ENCODE measurements around the gene TIA1.

The TIA1 gene

GRCh38 chr2:70261501-70261900 is 13.1 kb upstream of the TIA1 start:
- Histone ChIP-seq H3K4me3 (no peak overlapping the region), H3K27me3 (no peaks in the 10 kb centered on the region), H3K4me2 (peak overlapping the region in 8 of 11 experiments; percentile 9 to 95 (median 55); a peak in 9 of 22 replicates), H3K4me1 (peaks cover 37 to 44% (median 41%) of the 10 kb centered on the region in 10 experiments), H3K9ac (peak overlapping the region in 3 of 11 experiments; percentile 4 to 42 (median 34); a peak in 3 of 22 replicates), H4K20me1 (peaks cover 0 to 9% (median 0%) of the 10 kb centered on the region in 11 experiments; a peak in 3 of 22 replicates), H3K9me3 (replicated peaks in 1 of 11) (peaks cover 0 to 8% (median 7%) of the 10 kb centered on the region in 11 experiments; a peak in 9 of 22 replicates), H3K27ac (no peak overlapping the region), H3K36me3 (peaks cover 38 to 61% (median 49%) of the 10 kb centered on the region in 11 experiments)
- no peak for TF ChIP-seq Cebpa-rat (IDR thresholded peaks at IDR 0.05)

GRCh38 chr2:70258532-70258875 is 10.1 kb upstream of the TIA1 start:
- Histone ChIP-seq H4K20me1 (peaks cover 0 to 9% (median 0%) of the 10 kb centered on the region in 11 experiments; a peak in 3 of 22 replicates), H3K27me3 (no peaks in the 10 kb centered on the region), H3K9ac (peak overlapping the region; percentile 72 to 86 (median 81)), H3K4me2 (peak overlapping the region; percentile 80 to 98 (median 87)), H3K36me3 (peaks cover 8 to 31% (median 22%) of the 10 kb centered on the region in 11 experiments; a peak in 19 of 22 replicates), H3K9me3 (replicated peaks in 1 of 11) (no peaks in the 10 kb centered on the region), H3K4me1 (peaks cover 38 to 45% (median 42%) of the 10 kb centered on the region in 10 experiments), H3K4me3 (peak overlapping the region; percentile 72 to 87 (median 79)), H3K27ac (peak overlapping the region in 10 of 11 experiments; percentile 3 to 86 (median 81); a peak in 18 of 22 replicates)
- no peak for TF ChIP-seq Cebpa-rat (IDR thresholded peaks at IDR 0.05)

- Histone ChIP-seq H3K4me1 (peaks cover 30 to 33% (median 32%) of the 10 kb centered on the region in 10 experiments), H3K27ac (no peak overlapping the region), H3K36me3 (peaks cover 0 to 12% (median 8%) of the 10 kb centered on the region in 11 experiments; a peak in 8 of 22 replicates), H3K4me2 (no peak overlapping the region), H3K9me3 (replicated peaks in 1 of 11) (no peaks in the 10 kb centered on the region), H3K9ac (no peak overlapping the region), H4K20me1 (peaks cover 0 to 7% (median 0%) of the 10 kb centered on the region in 11 experiments; a peak in 3 of 22 replicates), H3K4me3 (no peak overlapping the region), H3K27me3 (no peaks in the 10 kb centered on the region)
- no peak for TF ChIP-seq Cebpa-rat (IDR thresholded peaks at IDR 0.05)
These were observed 7.3 kb upstream of the TIA1 start for GRCh38 chr2:70255637-70256314.

- no peak for TF ChIP-seq Cebpa-rat (IDR thresholded peaks at IDR 0.05)
- H3K4me2 ChIP-seq, result no peak overlapping the region
- H3K4me3 ChIP-seq, result no peak overlapping the region
- peaks cover 3 to 18% (median 15%) of the 10 kb centered on the region in 11 experiments; a peak in 17 of 22 replicates for H4K20me1 ChIP-seq
- no peaks in the 10 kb centered on the region for H3K9me3 ChIP-seq (replicated peaks in 1 of 11)
- H3K9ac ChIP-seq, result no peak overlapping the region
- peaks cover 12 to 18% (median 16%) of the 10 kb centered on the region in 10 experiments for H3K4me1 ChIP-seq
- H3K27me3 ChIP-seq, result no peaks in the 10 kb centered on the region
- H3K36me3 ChIP-seq, result peaks cover 0 to 11% (median 7%) of the 10 kb centered on the region in 11 experiments; a peak in 7 of 22 replicates
- H3K27ac ChIP-seq, result no peak overlapping the region
These were observed 2.0 kb upstream of the TIA1 start for GRCh38 chr2:70250434-70250833.

- TF ChIP-seq Cebpa-rat (IDR thresholded peaks at IDR 0.05), result no peak
- Histone ChIP-seq H3K36me3 (peaks cover 0 to 40% (median 32%) of the 10 kb centered on the region in 11 experiments; a peak in 19 of 22 replicates), H3K9me3 (replicated peaks in 1 of 11) (no peaks in the 10 kb centered on the region; a peak in 1 of 22 replicates), H3K27ac (peak overlapping the region; percentile 86 to 100 (median 98)), H4K20me1 (peaks cover 28 to 47% (median 44%) of the 10 kb centered on the region in 11 experiments; a peak in 21 of 22 replicates), H3K4me3 (peak overlapping the region; percentile 68 to 87 (median 84)), H3K9ac (peak overlapping the region; percentile 90 to 100 (median 97)), H3K27me3 (no peaks in the 10 kb centered on the region), H3K4me1 (peaks cover 31 to 47% (median 40%) of the 10 kb centered on the region in 10 experiments), H3K4me2 (peak overlapping the region; percentile 90 to 98 (median 94))
These were observed 856 bp downstream of the TIA1 start for GRCh38 chr2:70247364-70248180.

- Histone ChIP-seq H3K9me3 (replicated peaks in 1 of 11) (no peaks in the 10 kb centered on the region; a peak in 1 of 22 replicates), H3K4me2 (peak overlapping the region; percentile 73 to 98 (median 93)), H3K27me3 (no peaks in the 10 kb centered on the region), H3K36me3 (peaks cover 17 to 76% (median 67%) of the 10 kb centered on the region in 11 experiments; a peak in 21 of 22 replicates), H3K4me3 (no peak overlapping the region), H3K4me1 (peaks cover 30 to 65% (median 54%) of the 10 kb centered on the region in 10 experiments), H3K27ac (peak overlapping the region in 1 of 11 experiments; percentile 25; a peak in 1 of 22 replicates), H3K9ac (peak overlapping the region in 1 of 11 experiments; percentile 4; a peak in 1 of 22 replicates), H4K20me1 (peaks cover 62 to 83% (median 79%) of the 10 kb centered on the region in 11 experiments; a peak in 21 of 22 replicates)
- TF ChIP-seq Cebpa-rat (IDR thresholded peaks at IDR 0.05), result no peak
These were observed 4.4 kb downstream of the TIA1 start for GRCh38 chr2:70243806-70244584.

- no peak overlapping the region for H3K9ac ChIP-seq
These were observed 5.9 kb downstream of the TIA1 start for GRCh38 chr2:70242552-70242951.

GRCh38 chr2:70241340-70241739 is 7.1 kb downstream of the TIA1 start:
- Histone ChIP-seq H3K36me3 (peaks cover 38 to 100% (median 93%) of the 10 kb centered on the region in 11 experiments), H4K20me1 (peaks cover 82 to 100% (median 100%) of the 10 kb centered on the region in 11 experiments; a peak in 21 of 22 replicates), H3K27ac (peak overlapping the region in 1 of 11 experiments; percentile 22; a peak in 2 of 22 replicates), H3K27me3 (no peaks in the 10 kb centered on the region), H3K4me2 (peak overlapping the region in 9 of 11 experiments; percentile 13 to 95 (median 46); a peak in 15 of 22 replicates), H3K9me3 (replicated peaks in 1 of 11) (no peaks in the 10 kb centered on the region; a peak in 1 of 22 replicates), H3K4me3 (no peak overlapping the region), H3K4me1 (peaks cover 27 to 67% (median 52%) of the 10 kb centered on the region in 10 experiments), H3K9ac (0 out of 22 replicates have a peak overlapping the region, but pooled peaks of 1 of the 11 experiments have one; percentile 5)
- TF ChIP-seq Cebpa-rat (IDR thresholded peaks at IDR 0.05), result no peak

More at GRCh38 chr2:70242552-70242951, 5.9 kb downstream of the TIA1 start:
- Histone ChIP-seq H3K9me3 (replicated peaks in 1 of 11) (no peaks in the 10 kb centered on the region; a peak in 1 of 22 replicates), H3K27me3 (no peaks in the 10 kb centered on the region), H3K4me2 (peak overlapping the region in 4 of 11 experiments; percentile 0 to 95 (median 6); a peak in 4 of 22 replicates), H3K27ac (no peak overlapping the region), H3K36me3 (peaks cover 26 to 89% (median 81%) of the 10 kb centered on the region in 11 experiments; a peak in 21 of 22 replicates), H4K20me1 (peaks cover 72 to 97% (median 94%) of the 10 kb centered on the region in 11 experiments; a peak in 21 of 22 replicates), H3K4me1 (peaks cover 30 to 65% (median 54%) of the 10 kb centered on the region in 10 experiments), H3K4me3 (no peak overlapping the region)
- no peak for TF ChIP-seq Cebpa-rat (IDR thresholded peaks at IDR 0.05)
